Amniotic stem cell (primary cell): Measurements from ENCODE around the gene KRTAP5-9.
"Not testable (repeated sequence)": the region's sequence is repeated elsewhere in the genome, so short reads cannot be mapped to it uniquely, and the experiment has no call there.

Source experiments
- DNase-seq: peaks from one replicate; lab custom pipeline; 2025; lab: John Stamatoyannopoulos, UW

Gene KRTAP5-9, protein sequence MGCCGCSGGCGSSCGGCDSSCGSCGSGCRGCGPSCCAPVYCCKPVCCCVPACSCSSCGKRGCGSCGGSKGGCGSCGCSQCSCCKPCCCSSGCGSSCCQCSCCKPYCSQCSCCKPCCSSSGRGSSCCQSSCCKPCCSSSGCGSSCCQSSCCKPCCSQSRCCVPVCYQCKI

DNA sequence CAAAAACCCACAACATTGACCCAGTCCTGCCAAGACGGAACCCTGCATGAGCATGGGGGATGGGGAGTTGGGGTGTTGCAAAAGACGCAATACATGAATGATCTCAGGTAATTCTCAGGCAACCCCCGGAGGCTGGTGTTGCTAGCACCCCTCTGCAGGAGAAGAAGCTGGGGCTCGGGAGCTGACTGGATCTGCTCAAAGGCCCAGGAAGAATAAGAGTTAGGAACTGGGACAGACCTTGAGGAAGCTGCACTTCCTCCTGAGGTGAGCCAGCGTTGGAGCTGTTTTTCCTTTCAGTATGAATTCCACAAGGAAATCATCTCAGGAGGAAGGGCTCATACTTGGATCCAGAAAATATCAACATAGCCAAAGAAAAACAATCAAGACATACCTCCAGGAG, at the start of gene KRTAP5-9:
KRTAP5-9 (plus strand) TSS at position 301 of the 400 bp plus-strand sequence. CDS start 238 bp downstream, outside the sequence.
- no peak for DNase-seq

DNA sequence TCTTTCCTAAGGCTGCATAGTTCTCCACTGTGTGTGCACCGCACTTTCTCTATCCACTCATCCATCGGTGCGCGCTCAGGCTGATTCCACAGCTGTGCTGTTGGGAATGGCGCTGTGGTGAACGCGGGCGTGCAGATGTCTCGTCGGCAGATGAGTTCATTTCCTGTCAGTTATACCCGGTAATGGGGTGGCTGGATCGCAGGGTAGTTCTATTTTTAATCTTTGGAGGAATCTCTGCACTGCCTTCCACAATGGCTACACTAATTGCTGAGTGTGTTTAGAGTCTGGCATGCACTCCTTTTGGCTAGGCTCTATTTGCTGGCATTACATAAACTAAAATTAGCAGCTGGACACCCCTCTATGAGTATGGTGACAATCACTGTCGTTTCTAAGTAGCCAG, 49.1 kb upstream of the KRTAP5-9 start:
- no peak for DNase-seq

DNA sequence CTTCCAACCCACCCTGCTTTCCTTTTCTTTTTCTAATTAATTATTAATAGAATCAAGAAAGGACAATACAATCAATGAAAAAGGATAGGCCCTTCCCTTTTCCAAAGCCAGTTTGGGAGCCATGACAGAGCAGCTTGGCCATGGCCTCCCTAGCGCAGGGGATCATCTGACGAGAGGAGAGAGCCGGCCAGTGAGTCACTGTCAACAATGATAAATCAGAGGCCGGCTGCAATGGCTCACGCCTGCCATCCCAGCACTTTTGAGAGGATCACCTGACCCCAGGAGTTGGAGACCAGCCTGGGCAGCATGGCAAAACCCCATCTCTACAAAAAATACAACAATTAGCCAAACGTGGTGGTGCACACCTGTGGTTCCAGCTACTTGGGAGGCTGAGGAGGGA, 48.7 kb upstream of the KRTAP5-9 start:
- no peak for DNase-seq

DNA sequence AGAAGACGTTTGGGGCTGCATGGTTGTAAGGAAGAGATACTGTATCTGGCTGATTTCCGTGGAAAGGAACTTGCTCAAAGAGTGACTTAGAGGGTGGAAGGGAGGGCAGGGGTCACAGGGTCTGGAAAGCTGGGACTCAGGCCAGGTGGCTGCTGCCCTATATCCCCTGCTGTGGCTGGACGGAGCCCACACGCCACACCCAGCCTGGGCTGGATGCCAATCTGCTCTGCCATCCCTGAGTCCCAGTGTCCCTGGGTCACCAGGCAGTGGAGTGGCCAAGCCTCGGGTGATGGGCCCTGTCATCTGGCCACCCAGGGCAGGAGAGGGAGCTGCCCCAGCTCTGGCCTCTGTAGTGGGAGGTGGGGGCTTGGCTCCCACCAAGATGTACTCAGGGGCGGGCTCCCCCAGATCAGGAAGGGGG, 47.6 kb upstream of the KRTAP5-9 start:
- no peak for DNase-seq

DNA sequence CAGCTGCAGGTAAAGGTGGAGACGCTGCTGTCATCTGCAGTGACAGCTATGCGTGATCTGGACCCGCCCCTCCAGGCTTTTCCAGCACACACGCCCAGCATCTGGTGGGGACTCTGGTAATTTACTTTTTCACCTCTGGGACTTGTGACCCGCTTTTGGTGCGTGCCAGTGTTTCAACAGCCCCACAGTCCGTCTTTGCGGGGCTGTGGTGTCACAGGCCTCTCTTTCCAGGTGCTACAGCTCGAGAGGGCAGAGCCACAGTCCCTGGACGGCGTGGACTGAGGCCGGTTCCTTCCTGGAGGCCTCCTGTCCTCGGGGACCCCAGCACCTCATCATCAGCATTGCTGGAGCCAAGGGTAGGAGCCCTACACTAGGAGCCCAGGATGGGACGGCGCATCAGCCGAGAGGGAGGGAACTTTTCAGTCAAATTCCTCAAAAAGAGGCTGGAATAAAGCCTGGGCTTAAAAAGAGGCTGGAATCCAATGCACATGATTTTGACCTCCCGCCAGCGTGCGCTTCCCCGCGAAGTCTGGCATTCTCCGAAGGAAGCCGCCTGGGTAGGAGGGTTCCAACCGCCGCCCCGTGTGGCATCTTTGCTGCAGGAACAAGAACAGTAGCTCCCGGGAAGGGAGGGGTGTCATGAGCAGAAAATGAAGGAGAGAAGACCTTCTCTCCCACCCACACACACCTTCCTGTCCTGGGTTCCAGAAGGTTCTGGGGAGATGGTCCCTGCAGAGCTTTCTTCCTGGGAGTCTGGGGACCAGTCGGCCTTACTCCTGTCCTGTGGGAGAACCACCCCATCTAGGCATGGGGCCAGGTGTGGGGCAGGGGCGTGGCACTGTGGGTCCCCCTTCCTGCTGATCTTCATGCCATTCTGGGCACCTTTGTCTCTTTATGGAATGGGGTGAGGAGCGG, 46.9 kb upstream of the KRTAP5-9 start:
- DNase-seq = no peak

DNA sequence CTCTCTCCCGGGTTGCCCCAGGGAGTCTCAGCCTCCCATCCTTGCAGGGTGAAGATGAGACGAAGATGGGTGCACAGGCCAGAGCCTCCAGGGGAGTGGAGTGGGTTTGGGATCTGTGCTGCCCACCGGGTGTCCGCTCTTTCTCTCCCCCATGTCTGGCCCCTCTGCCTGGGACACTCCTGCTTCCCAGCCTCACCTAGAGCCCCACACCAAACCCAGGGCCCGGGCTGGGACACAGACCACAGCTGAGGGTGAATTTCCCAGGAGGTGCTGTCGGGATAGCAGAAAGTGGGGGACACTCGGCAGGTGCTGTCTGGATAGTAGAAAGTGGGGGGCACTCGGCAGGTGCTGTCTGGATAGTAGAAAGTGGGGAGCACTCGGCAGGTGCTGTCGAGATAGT, 46.2 kb upstream of the KRTAP5-9 start:
- DNase-seq = no peak

DNA sequence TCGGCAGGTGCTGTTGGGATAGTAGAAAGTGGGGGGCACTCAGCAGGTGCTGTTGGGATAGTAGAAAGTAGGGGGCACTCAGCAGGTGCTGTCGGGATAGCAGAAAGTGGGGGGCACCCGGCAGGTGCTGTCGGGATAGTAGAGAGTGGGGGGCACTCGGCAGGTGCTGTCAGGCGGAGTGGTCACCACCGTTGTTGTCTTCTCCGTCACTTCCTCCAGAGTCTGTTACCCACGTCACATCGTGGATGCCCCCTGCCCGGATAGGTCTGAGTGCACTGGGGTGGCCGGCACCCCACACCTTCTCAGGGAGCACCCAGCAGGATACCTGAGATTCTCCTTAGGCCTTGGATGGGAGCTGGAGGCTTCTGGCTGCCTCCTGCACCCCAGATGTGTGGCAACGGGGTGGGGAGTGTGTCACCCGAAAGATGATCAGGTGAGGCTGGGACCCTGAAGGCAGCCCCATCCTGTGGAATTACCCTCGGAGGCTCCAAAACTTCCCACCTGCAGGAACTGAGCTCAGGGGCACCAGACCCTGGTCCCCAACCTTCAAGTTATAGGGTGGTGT, 45.3 kb upstream of the KRTAP5-9 start:
- no peak for DNase-seq

DNA sequence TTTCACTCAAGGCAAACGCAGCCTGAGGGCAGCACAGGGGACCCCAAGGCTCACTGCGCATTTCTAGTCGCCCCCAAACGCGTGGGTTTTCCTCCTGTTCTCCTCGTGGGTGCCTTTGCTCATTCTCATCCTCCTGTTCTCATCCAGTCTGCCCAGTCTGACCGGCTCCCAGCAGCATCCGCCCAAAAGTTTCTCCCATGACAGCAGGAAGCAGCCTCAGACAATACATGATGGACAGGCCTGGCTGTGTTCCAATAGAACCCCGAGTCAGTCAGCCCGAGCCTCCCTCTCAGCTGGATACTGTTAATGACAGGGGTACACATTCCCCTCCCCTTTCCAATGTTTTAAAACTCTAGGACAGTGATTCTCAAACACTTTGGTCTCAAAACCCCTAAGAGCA, 43.7 kb upstream of the KRTAP5-9 start:
- no peak for DNase-seq

DNA sequence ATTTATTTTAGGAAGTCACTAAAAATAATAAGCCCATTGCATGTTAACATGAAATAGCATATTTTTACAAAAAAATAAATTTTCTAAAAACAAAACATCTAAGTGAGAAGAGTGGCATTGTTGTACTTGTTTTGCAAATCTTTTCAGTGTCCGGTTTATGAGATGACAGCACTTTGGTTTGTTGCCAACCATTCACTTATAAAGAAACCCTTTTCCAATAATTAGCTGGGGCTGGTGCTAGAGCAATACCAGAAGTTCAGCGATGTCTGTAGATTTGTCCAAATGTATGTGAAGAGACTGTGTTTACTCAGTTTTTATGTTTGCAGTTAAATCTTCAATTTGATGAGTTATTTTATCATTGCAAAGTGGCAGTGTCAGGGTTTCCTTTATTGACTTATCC, 43.2 kb upstream of the KRTAP5-9 start:
- DNase-seq = no peak

DNA sequence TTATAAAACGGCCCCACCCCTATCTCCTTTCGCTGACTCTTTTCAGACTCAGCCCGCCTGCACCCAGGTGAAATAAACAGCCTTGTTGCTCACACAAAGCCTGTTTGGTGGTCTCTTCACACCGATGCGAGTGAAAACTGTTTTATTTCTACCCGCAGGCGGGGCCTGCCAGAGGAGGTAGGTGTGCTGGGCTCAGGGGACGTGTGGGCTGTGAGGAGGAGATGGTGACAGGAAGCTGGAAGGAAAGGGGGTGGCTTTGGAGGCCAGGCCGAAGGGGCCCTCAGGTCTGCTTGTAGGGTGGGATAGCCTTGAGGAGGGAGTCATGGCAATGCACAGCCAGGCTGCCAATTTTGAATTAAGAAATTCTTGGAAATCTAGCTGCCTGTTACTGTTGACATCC, 42.4 kb upstream of the KRTAP5-9 start:
- no peak for DNase-seq

DNA sequence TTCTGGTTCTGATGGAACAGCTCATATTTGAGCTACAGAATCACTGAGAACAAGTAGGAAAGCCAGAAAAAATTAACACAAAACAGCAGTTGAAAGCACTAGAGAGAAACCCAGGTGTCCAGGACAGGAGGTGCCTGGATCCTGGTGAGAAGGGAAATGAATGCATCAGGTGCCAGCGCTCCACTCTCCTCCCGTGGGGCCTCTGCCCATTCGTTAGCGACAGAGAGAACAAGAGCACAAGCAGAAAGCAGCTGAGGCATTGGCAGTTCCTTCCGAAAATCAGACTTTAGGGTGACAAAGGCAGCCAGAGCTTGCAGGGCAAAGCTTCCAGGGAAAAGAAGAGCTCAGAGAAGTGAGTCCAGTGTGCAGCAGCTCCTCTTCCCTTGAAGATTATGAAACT, 41.1 kb upstream of the KRTAP5-9 start:
- DNase-seq = no peak

DNA sequence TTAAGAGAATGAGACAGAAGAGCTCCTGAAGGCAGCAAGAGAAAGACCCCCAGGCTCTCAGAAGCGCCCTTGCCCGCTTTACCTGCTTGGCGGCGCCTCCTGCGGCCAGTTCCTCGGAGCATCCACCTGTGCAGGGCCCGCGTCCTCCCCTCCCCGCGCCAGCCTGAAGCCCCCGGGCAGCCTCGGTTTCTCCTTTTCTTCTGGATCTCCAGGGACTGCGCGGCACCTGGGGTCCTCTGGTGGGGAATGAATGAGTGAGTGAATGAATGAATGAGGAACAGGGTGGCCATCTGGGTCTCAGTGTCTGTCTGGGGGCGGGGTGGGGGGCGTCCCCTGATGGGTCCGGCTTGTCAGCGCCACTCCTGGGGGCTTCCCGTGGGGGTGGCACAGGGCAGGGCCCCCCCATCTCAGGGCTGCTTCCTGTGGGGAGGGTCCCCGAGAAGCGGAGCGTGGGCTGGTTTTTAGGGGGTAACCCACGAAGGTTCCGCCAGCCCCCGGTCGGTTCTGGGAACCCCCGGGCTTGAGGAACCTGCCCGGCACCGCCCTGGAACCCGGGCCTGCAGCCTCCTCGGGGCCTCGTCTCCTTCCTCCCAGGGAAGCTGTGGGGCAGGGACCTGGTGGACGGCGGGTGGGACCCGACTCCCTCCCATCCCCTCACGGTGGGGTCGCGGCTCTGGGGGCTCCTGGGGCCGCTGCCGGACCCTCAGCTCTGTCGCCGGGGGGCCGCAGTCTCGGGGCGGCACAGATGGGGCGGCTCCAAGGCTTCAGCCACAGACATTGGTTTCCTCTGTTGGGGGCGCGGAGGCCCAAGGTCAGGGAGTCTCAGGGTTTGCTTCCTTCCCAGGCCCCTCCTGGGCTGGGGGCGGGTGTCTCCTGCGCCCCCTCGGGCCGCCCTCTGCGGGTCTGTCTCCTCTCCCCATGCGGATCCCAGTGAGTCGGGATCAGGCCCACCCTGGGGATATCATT, 29.4 kb upstream of the KRTAP5-9 start:
- DNase-seq = no peak

DNA sequence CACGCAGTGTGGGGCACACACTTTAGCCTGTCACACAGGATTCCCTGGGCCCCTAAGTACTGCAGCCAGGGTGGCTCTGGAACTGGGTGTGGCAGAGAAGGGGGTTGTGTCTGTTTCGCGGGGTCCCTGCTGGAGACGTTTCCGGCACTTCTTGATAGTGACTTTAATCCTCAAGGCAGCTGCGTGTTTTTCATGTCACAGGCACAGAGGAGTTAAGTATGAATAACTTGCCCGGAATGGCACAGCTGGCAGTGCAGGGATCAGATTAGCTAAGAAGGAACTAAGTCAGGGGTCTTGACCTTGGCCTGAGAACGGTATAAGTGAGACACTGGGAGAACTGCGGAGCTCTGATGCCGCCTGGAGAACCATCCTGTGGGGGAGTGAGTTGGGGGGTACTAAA, 28.7 kb upstream of the KRTAP5-9 start:
- DNase-seq = no peak

DNA sequence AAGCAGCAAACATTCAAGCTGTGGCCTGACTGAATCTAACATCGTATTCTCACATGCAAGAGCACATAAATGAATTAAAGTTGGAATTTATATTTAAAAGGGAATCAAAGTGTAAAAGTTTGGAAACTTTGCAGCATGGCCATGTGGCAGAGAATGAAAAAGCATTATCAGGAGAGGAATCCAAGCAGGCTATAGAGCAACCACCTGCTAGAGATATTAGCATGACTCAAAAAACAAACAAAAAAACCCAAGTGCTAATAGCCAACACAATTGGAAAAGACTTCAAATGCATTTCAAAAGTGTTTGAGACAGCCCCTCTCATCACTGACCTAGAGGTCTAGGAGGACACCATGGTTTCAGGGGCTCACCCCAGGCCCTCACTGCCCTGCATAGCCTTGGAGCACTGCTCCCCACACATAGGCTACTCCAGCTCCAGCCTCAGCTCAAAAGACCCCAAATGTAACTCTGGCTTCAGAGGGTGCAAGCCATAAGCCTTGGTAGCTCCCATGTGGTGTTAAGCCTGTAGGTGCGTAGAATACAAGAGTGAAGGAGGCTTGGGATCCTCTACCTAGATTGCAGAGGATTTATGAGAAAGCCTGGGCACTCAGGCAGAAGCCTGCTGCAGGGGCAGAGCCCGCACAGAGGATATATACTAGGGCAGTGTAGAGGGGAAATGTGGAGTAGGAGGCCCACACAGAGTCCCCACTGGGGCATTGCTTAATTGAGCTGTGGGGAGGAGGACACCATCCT, 22.9 kb upstream of the KRTAP5-9 start:
- DNase-seq = no peak

DNA sequence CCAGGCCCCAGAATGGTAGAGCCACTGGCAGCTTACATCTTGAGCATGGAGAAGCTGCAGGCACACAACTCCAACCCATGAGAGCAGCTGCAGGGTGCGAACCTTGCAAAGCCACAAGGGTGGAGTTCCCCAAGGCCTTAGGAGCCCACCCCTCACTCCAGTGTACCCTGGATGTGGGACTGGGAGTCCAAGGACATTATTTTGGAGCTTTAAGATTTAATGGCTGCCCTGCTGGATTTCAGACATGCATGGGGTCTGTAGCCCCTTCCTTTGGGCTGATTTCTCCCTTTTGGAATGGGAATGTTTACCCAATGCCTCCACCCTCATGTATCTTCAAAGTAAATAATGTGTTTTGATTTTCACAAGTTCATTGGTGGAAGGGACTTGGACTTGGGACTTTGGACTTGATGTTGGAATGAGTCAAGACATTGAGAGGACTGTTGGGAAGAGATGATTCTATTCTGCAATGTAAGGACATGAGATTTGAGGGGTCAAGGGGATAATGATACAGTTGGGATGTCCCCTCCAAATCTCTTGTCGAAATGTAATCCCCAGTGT, 22.2 kb upstream of the KRTAP5-9 start:
- DNase-seq = no peak

DNA sequence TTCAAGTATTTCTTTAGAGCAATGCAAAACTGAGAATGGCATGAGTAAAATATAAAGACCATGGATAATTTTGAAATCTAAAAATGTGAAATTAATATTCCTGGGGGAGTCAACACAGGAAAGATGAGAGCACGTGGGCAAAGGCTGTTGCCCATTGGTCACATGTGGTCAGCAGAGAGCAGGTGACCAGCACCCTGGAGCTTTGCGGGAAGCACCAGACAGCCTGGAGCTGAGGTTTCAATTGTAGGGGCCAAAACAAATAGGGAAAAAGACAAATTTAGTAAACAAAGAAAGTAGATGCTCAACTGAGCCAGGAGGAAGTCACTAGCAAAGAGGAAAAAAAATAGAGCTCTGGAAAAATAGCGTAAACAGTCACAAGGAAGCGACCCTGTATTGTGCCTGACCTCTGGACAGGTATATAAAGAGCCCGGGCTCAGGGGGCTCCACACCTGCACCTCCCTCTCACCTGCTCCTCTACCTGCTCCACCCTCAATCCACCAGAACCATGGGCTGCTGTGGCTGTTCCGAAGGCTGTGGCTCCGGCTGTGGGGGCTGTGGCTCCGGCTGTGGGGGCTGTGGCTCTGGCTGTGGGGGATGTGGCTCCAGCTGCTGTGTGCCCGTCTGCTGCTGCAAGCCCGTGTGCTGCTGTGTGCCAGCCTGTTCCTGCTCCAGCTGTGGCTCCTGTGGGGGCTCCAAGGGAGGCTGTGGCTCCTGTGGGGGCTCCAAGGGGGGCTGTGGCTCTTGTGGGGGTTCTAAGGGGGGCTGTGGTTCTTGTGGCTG, 21.2 kb upstream of the KRTAP5-9 start, which contains the start of gene KRTAP5-7:
KRTAP5-7 (plus strand) TSS at position 472 of the 780 bp plus-strand sequence; CDS start at position 506, 34 bp downstream.
- not testable (repeated sequence) for DNase-seq

DNA sequence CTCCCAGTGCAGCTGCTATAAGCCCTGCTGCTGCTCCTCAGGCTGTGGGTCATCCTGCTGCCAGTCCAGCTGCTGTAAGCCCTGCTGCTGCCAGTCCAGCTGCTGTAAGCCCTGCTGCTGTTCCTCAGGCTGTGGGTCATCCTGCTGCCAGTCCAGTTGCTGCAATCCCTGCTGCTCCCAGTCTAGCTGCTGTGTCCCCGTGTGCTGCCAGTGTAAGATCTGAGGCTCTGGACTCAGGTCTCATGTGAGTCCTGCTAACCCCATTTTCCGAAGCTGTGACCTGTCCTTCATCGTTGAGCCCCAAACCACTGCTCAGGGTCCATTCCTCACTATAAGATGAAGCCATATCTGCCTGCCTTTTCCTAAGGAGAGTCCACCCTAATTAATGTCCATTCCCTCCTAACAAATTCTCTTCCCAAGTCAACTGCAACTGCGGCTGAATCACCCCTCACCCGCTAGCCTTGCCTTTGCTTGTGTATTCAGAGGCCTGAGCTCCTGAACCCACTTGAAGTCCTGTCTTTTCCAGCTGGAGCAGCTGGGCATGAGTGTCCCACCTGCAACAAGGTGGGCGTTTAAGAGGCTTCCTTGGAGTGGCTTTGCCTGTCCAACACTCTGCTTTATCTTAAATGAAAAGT, 20.5 kb upstream of the KRTAP5-9 start:
- no peak for DNase-seq

DNA sequence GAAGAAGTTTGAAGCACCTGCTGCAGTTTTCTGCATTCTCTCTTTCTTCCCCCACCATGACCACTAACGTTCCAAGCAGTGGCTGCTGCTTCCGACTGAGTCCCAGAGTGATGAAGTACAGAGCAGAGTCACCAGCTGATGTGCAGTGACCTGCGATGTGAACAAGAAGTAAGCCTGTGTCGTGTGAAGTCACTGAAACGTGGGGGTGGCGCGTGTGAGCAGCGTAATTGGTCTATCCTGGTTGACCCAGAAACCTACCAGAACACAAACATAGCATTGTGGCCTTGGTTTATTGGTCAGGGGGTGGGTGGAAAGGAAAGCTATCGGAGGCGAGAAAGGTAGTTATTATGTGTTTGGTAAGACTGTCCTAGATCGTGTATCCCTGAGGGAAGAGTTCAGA, 17.6 kb upstream of the KRTAP5-9 start:
- DNase-seq = no peak

DNA sequence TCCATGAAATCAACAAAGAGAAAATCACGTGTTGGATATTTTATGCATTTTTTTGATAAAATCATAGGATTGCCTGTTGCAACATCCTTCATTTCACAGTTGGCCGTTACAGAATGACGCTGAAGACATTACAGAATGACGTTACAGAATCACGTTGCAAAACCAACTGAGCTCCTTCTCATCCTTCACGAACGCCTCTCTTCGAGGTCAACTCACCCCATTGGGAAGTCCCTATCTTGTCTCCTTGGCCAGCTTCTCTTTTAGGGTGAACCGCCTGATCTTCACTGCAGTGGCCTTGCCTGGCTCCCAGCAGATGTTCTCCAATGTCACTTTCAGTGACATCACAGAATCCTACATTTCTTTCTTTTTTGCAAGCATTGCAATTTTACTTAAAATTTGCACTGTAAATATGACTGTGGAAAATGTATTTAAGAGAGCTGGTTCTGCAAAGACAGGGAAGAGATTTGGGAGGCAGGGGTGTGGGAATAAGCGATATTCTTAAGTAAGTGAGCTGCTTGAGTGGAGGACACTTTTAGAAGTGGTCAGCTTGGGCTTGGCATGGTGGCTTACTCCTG, 16.1 kb upstream of the KRTAP5-9 start:
- DNase-seq = no peak
